Prostate gland (tissue), 2 donors: Measurements from ENCODE around the gene UBQLN2. TPM values are rescaled to one million over a fixed set of nuclear protein-coding genes. Genes with fewer than 3 reads are reported as not detected.
"Not testable (repeated sequence)": the region's sequence is repeated elsewhere in the genome, so short reads cannot be mapped to it uniquely, and the experiment has no call there.

Experiments used
- DNase-seq: peaks from one replicate; pipeline ENCODE4 v3.0.0-alpha.2; 2019; ENCODE audit warnings: low spot score
- H3K27ac ChIP-seq, 2 donors: fragments of 200-600 bp; sonication (generic); 2 replicates each; pipeline ENCODE4 v1.5.1; 2017 to 2019
- H3K27me3 ChIP-seq: fragments of 200-600 bp; sonication (generic); replicated peaks from 2 replicates; pipeline ENCODE4 v1.5.1; 2019; ENCODE audit not compliant: insufficient read depth
- H3K36me3 ChIP-seq, 2 donors: fragments of 200-600 bp; sonication (generic); 1 replicate in 1 of 2; 2 replicates in 1 of 2; pipeline versions ENCODE4 v1.5.1 to v1.8.1; 2017 to 2019
- H3K4me1 ChIP-seq: fragments of 200-600 bp; sonication (generic); replicated peaks from 2 replicates; pipeline ENCODE4 v1.5.1; 2019
- H3K4me3 ChIP-seq, 2 donors: fragments of 200-600 bp; sonication (generic); 2 replicates each; pipeline ENCODE4 v1.5.1; 2017 to 2019
- H3K9me3 ChIP-seq: fragments of 200-600 bp; sonication (generic); 2 replicates; pipeline ENCODE4 v1.5.1; 2017
- CTCF ChIP-seq, 4 experiments: fragments of 200-600 bp in 2 of 4; fragments of 450-650 bp in 2 of 4; sonication (generic) in 2 of 4; IDR thresholded peaks; 1 replicate in 3 of 4; 2 replicates in 1 of 4; pipeline ENCODE4 v1.5.1; 2016 to 2019; ENCODE audit warnings: antibody characterized with exemption in 4 of 4, mild to moderate bottlenecking in 2 of 4, moderate library complexity in 2 of 4
- POLR2A ChIP-seq: fragments of 450-650 bp; IDR thresholded peaks from one replicate; pipeline ENCODE4 v1.6.1; 2016; ENCODE audit warnings: antibody characterized with exemption, mild to moderate bottlenecking
- POLR2AphosphoS5 ChIP-seq: sonication (generic); formaldehyde crosslinking; IDR thresholded peaks from one replicate; pipeline ENCODE4 v1.6.1; 2017; ENCODE audit warnings: antibody characterized with exemption
- WGBS: methylation state at CpG from one replicate; pipeline ENCODE4 v1.1.5; 2018; 5-methylcytosine and 5-hydroxymethylcytosine counted together
- intact Hi-C: fragments of 100-400 bp; cut with DNase I; formaldehyde crosslinking; loops from one replicate; pipeline ENCODE4 v1.14.2; 2022
- total RNA-seq, 2 donors: library from RNA; depleted of rRNA; stranded (reverse); fragments of >200 nt; gene quantifications; one replicate each; pipeline ENCODE4 v1.1.0, GENCODE V29; 2016

UBQLN2 gene
- total RNA-seq, result 10 to 100 TPM; 31.3 to 33.3 TPM

DNA sequence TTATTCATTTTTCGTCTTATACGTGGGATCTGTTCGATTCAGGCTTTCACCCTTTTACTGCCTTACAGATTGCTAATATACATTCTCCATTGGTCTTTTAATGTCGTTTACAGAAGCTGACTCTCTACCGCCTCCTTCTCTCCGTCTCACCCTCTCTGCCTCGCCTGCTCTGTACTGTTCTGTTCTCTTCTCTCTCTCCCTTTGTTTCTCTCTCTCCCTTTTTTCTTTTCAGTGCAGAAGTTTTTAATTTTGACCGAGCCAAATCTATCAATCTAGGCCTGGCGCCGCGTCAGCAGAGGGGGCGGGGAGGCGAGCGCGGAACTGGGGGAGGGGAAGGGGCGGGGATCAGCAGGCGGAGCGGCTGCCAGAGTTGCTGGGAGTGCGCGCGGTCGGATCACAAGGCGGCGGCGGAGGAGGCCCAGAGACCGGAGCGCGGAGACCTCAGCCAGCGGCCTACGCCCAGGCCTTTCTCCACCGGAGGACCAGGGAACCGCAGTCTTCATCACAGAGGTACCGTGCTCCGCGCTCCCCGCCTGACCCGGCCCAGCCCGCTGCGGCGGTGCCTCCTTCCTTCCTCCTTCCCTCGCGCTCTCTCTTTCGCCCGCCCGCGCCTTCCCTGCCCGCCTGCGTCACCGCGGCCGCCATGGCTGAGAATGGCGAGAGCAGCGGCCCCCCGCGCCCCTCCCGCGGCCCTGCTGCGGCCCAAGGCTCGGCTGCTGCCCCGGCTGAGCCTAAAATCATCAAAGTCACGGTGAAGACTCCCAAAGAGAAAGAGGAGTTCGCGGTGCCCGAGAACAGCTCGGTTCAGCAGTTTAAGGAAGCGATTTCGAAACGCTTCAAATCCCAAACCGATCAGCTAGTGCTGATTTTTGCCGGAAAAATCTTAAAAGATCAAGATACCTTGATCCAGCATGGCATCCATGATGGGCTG is at the start of gene UBQLN2:
UBQLN2 (plus strand) TSS at position 397 of the 931 bp plus-strand sequence; CDS start at position 644, 247 bp downstream.
- Histone ChIP-seq H3K9me3 (no peaks in the 10 kb centered on the region), H3K4me3 (peak within 1 kb of the TSS; percentile 50 to 52), H3K27ac (peak within 1 kb of the TSS; percentile 91 to 96), H3K4me1 (no peaks in the 10 kb centered on the region), H3K27me3 (no peaks in the 10 kb centered on the region), H3K36me3 (no peaks in the 10 kb centered on the region)
- intact Hi-C loops, result loop anchor here (10.0 kb wide), 2 partner anchors 329 to 1031 kb away; partner anchors contain the start of genes KLF8 and ZXDB
- WGBS, result 1% methylated on average over 37 of the region's 70 CpGs
- DNase-seq, result peak; percentile 79
- TF ChIP-seq POLR2AphosphoS5 (peak; percentile 41), CTCF (IDR thresholded peaks at IDR 0.05) (no peak), POLR2A (peak; percentile 74)

DNA sequence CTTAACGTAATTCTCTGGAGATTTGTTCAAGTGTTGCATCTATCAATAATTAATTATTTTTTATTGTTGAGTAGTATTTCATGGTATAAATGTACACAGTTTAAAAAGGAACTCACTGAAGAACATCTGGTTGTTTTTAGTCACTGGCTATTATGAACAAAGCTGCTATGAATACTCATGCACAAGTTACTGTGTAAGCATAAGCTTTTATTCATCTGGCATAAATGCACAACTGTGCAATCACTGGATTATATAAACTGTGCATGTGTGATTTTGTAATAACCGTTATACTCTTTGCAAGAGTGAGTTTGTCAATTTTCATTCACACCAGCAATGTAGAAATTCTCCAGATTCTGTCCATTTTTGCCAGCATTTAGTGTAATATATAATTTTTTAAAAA is 43.8 kb upstream of the UBQLN2 start:
- intact Hi-C loops, result no loop called here
- TF ChIP-seq POLR2A (no peak), POLR2AphosphoS5 (no peak), CTCF (IDR thresholded peaks at IDR 0.05) (no peak)
- Histone ChIP-seq H3K27me3 (no peaks in the 10 kb centered on the region), H3K4me3 (no peak overlapping the region), H3K9me3 (no peaks in the 10 kb centered on the region), H3K4me1 (no peaks in the 10 kb centered on the region), H3K27ac (no peak overlapping the region), H3K36me3 (no peaks in the 10 kb centered on the region)
- no peak for DNase-seq
- 59% methylated on average over 2 of the region's 2 CpGs for WGBS

GRCh38 chrX:56529482-56530007 is 33.9 kb upstream of the UBQLN2 start:
- H3K27ac ChIP-seq, H3K4me3 ChIP-seq, H3K36me3 ChIP-seq, H3K27me3 ChIP-seq, H3K9me3 ChIP-seq, intact Hi-C loops, H3K4me1 ChIP-seq, DNase-seq: not testable (repeated sequence)
- 93% methylated on average over 2 of the region's 2 CpGs for WGBS

DNA sequence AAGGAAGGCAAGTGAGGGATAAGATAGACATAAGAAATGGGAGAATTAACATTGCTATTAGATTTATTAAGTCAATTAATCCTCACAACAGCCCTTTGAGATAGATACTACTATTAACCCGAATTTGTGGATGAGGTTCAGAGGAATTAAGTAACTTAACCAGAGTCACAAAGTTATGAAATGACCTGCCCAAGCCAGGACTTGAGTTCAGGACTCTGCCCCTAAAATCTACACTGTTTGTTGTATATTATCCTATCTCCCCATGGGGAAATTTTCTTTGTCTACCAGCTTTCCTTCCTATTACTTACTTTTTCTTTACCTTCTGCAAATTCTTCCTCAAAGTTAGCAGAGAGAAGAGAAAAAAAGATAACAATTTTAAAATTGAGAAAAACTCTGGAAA is 33.4 kb upstream of the UBQLN2 start:
- no peak for DNase-seq
- Histone ChIP-seq H3K27ac (no peak overlapping the region), H3K4me3 (no peak overlapping the region), H3K9me3 (no peaks in the 10 kb centered on the region), H3K27me3 (no peaks in the 10 kb centered on the region), H3K36me3 (no peaks in the 10 kb centered on the region), H3K4me1 (no peaks in the 10 kb centered on the region)
- 60% methylated on average over 1 of the region's 1 CpG for WGBS
- TF ChIP-seq POLR2AphosphoS5 (no peak), CTCF (IDR thresholded peaks at IDR 0.05) (no peak), POLR2A (no peak)
- intact Hi-C loops, result no loop called here

GRCh38 chrX:56550667-56551066 is 12.8 kb upstream of the UBQLN2 start:
- DNase-seq, result no peak
- Histone ChIP-seq H3K4me1 (no peaks in the 10 kb centered on the region), H3K4me3 (no peak overlapping the region), H3K27ac (no peak overlapping the region), H3K36me3 (no peaks in the 10 kb centered on the region), H3K27me3 (no peaks in the 10 kb centered on the region), H3K9me3 (no peaks in the 10 kb centered on the region)
- WGBS, result 86% methylated on average over 1 of the region's 1 CpG
- intact Hi-C loops, result no loop called here
- TF ChIP-seq POLR2AphosphoS5 (no peak), CTCF (IDR thresholded peaks at IDR 0.05) (no peak), POLR2A (no peak)
